Caco-2 (cell line): ENCODE data around the gene TMEM161A. TPM values are rescaled to one million over a fixed set of nuclear protein-coding genes. Genes with fewer than 3 reads are reported as not detected.
A peak's percentile ranks its signal among the peaks of the same experiment; 100 is the strongest.
"Not testable (repeated sequence)": the region's sequence is repeated elsewhere in the genome, so short reads cannot be mapped to it uniquely, and the experiment has no call there.

ENCODE experiments used
- BruUV-seq: library from RNA; stranded (reverse); fragments of 400-500 nt; replicated peaks from 2 replicates; lab custom pipeline; 2021; lab: Mats Ljungman, UMichigan
- CTCF ChIA-PET: fragments of 300-600 bp; sonication (Branson Sonifier 250); formaldehyde crosslinking; loops from one replicate; lab custom pipeline; 2022; ENCODE audit warnings: antibody characterized with exemption; lab: Charles Lee
- POLR2A ChIA-PET: fragments of 300-600 bp; sonication (Branson Sonifier 250); formaldehyde crosslinking; loops from one replicate; lab custom pipeline; 2022; ENCODE audit warnings: antibody characterized with exemption; lab: Charles Lee
- DNase-seq, 2 experiments: peaks; one replicate each; pipeline versions ENCODE4 v3.0.0 to v3.0.0-alpha.2; 2020 to 2022
- H3K27me3 ChIP-seq: replicated peaks from 2 replicates; pipeline ENCODE4 v1.6.0; 2011; ENCODE audit warnings: low read length; ENCODE audit not compliant: control insufficient read depth, insufficient read depth
- H3K36me3 ChIP-seq: 2 replicates; pipeline ENCODE4 v1.5.1; 2011; ENCODE audit warnings: low read length; ENCODE audit not compliant: control insufficient read depth, insufficient read depth
- H3K4me1 ChIP-seq: fragments of 250-450 bp; sonication (Bioruptor Pico); 2 replicates; pipeline ENCODE4 v1.5.1; 2020; ENCODE audit warnings: mild to moderate bottlenecking
- H3K4me3 ChIP-seq: 2 replicates; pipeline ENCODE4 v1.5.1; 2011; ENCODE audit warnings: low read depth, mild to moderate bottlenecking, control low read depth, low read length
- H3K9me3 ChIP-seq: fragments of 250-450 bp; sonication (Bioruptor Pico); 2 replicates; pipeline ENCODE4 v1.5.1; 2020; ENCODE audit warnings: mild to moderate bottlenecking, moderate library complexity
- H3K27ac Mint-ChIP-seq: one replicate; pipeline ENCODE4 v1.8.0; 2022; ENCODE audit warnings: mixed read lengths; ENCODE audit not compliant: unreplicated experiment
- H3K27me3 Mint-ChIP-seq: one replicate; pipeline ENCODE4 v1.8.0; 2022; ENCODE audit warnings: mixed read lengths; ENCODE audit not compliant: insufficient read depth, unreplicated experiment
- H3K36me3 Mint-ChIP-seq: one replicate; pipeline ENCODE4 v1.8.0; 2022; ENCODE audit warnings: mild to moderate bottlenecking, mixed read lengths; ENCODE audit not compliant: insufficient read depth, unreplicated experiment
- H3K4me1 Mint-ChIP-seq: one replicate; pipeline ENCODE4 v1.8.0; 2022; ENCODE audit warnings: low read depth, mixed read lengths; ENCODE audit not compliant: unreplicated experiment
- H3K4me3 Mint-ChIP-seq: one replicate; pipeline ENCODE4 v1.8.0; 2022; ENCODE audit warnings: mild to moderate bottlenecking, moderate library complexity, mixed read lengths; ENCODE audit not compliant: unreplicated experiment
- H3K9me3 Mint-ChIP-seq: one replicate; pipeline ENCODE4 v1.8.0; 2022; ENCODE audit warnings: mixed read lengths; ENCODE audit not compliant: unreplicated experiment
- intact Hi-C: fragments of 100-400 bp; cut with micrococcal nuclease; formaldehyde crosslinking; loops from one replicate; pipeline ENCODE4 v1.10.0; 2022; ENCODE audit not compliant: unreplicated experiment
- total RNA-seq: library from RNA; stranded (reverse); gene quantifications from 2 replicates; pipeline ENCODE4 v1.2.3, GENCODE V29; 2022
- TF ChIP-seq, protein P1 (sequence below), 2 experiments: fragments of 200-600 bp in 1 of 2; IDR thresholded peaks; 1 replicate in 1 of 2; 2 replicates in 1 of 2; pipeline versions ENCODE4 v1.5.1 to v1.8.0; 2011 to 2022; ENCODE audit warnings: antibody characterized with exemption in 1 of 2, control low read depth in 1 of 2, inconsistent platforms in 1 of 2, low read depth in 1 of 2, low read length in 1 of 2, mild to moderate bottlenecking in 1 of 2, moderate library complexity in 1 of 2; ENCODE audit not compliant: insufficient read depth in 1 of 2, severe bottlenecking in 1 of 2, unreplicated experiment in 1 of 2

The TMEM161A gene
- total RNA-seq, 1 experiment from 2014 or later: 36.9 TPM

DNA sequence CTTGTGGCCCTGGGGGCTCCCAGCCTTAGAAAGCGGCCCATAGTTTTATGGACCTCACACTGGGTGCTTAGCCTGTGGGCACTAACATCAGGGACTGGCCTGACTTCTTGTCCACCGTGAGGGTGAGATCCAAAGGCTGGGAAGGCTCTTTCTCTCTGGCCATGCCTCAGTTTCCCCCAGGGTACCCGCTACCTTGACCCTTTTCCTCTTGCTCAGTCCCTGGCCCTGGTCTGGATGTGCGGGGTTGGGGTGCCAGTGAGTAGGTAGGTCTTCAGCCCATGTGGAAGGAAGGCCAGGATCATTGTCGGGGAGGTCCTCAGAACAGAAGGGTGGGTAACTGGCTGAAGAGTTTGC, 1.6 kb upstream of the TMEM161A start:
- H3K4me3 Mint-ChIP-seq: no peak overlapping the region
- no peaks in the 10 kb centered on the region for H3K9me3 Mint-ChIP-seq
- no peak overlapping the region for H3K4me3 ChIP-seq
- no peaks in the 10 kb centered on the region for H3K9me3 ChIP-seq
- no peaks in the 10 kb centered on the region for H3K36me3 ChIP-seq
- no peaks in the 10 kb centered on the region for H3K27me3 ChIP-seq
- TF ChIP-seq, protein P1, sequence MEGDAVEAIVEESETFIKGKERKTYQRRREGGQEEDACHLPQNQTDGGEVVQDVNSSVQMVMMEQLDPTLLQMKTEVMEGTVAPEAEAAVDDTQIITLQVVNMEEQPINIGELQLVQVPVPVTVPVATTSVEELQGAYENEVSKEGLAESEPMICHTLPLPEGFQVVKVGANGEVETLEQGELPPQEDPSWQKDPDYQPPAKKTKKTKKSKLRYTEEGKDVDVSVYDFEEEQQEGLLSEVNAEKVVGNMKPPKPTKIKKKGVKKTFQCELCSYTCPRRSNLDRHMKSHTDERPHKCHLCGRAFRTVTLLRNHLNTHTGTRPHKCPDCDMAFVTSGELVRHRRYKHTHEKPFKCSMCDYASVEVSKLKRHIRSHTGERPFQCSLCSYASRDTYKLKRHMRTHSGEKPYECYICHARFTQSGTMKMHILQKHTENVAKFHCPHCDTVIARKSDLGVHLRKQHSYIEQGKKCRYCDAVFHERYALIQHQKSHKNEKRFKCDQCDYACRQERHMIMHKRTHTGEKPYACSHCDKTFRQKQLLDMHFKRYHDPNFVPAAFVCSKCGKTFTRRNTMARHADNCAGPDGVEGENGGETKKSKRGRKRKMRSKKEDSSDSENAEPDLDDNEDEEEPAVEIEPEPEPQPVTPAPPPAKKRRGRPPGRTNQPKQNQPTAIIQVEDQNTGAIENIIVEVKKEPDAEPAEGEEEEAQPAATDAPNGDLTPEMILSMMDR (IDR thresholded peaks at IDR 0.05; ENCODE audit: insufficient read depth in 1 of 2, low read depth in 1 of 2, low read length in 1 of 2, severe bottlenecking in 1 of 2, unreplicated experiment in 1 of 2): no peak
- no peaks in the 10 kb centered on the region for H3K4me1 ChIP-seq
- peaks cover 11% of the 10 kb centered on the region for H3K36me3 Mint-ChIP-seq
- ChIA-PET CTCF (no interaction called here), POLR2A (no interaction called here)
- no peaks in the 10 kb centered on the region for H3K27me3 Mint-ChIP-seq
- DNase-seq: no peak
- intact Hi-C loops: loop anchor here (1.0 to 5.0 kb wide), 4 partner anchors 32 to 144 kb away; partner anchors contain the start of genes MEF2B and SLC25A42
- no peak overlapping the region for H3K27ac Mint-ChIP-seq
- no TSS peak for BruUV-seq
- H3K4me1 Mint-ChIP-seq: no peaks in the 10 kb centered on the region

DNA sequence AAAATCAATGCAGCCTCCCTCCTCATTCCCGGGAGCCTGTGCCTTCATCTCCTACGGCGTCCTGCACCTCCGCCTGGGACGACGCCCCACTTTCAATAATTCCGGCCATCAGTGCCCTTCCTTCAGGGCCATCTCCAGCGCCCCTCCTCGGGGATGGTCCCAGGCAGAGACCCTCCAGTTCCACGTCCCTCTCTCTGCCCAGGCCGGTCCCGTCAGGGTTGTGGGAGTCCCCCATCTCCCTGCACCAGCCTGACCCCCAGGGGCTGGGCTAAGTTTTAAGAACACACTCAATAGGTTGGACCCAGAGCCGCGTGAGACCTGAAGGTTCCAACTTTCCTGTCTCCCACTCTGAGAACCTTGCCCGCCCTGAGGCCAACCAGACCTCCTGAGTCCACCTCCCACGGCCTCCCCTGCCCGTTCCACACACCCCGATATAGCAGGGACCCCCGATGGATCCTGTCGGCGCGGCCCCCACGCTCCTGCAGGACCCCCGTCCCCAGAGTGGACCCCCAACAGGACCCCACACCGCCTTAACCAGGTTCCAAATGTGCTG, 646 bp downstream of the TMEM161A start:
- H3K4me3 Mint-ChIP-seq: peak overlapping the region; percentile 97
- H3K36me3 Mint-ChIP-seq: peaks cover 11% of the 10 kb centered on the region
- TF ChIP-seq, protein P1 (IDR thresholded peaks at IDR 0.05; ENCODE audit: insufficient read depth in 1 of 2, low read depth in 1 of 2, low read length in 1 of 2, severe bottlenecking in 1 of 2, unreplicated experiment in 1 of 2): no peak
- peak overlapping the region; percentile 87 for H3K4me3 ChIP-seq
- no peaks in the 10 kb centered on the region for H3K9me3 Mint-ChIP-seq
- BruUV-seq: TSS peak; percentile 53
- no peaks in the 10 kb centered on the region for H3K27me3 Mint-ChIP-seq
- H3K4me1 Mint-ChIP-seq: no peaks in the 10 kb centered on the region
- H3K4me1 ChIP-seq: no peaks in the 10 kb centered on the region
- DNase-seq: no peak
- ChIA-PET CTCF (interaction anchor here (0.6 kb wide), 1 partner anchor 8 kb away, joined by 3 read pairs; no protein-coding TSS in a partner anchor), POLR2A (interaction anchor here (0.6 kb wide), 1 partner anchor 72 kb away, joined by 3 read pairs; no protein-coding TSS in a partner anchor)
- H3K36me3 ChIP-seq: no peaks in the 10 kb centered on the region
- intact Hi-C loops: loop anchor here (1.0 to 5.0 kb wide), 4 partner anchors 35 to 84 kb away; partner anchors contain the start of genes MEF2B and SLC25A42
- H3K9me3 ChIP-seq: peaks cover 4% of the 10 kb centered on the region; the same call in 1 of the 2 replicates
- no peaks in the 10 kb centered on the region for H3K27me3 ChIP-seq
- peak overlapping the region; percentile 97 for H3K27ac Mint-ChIP-seq

DNA sequence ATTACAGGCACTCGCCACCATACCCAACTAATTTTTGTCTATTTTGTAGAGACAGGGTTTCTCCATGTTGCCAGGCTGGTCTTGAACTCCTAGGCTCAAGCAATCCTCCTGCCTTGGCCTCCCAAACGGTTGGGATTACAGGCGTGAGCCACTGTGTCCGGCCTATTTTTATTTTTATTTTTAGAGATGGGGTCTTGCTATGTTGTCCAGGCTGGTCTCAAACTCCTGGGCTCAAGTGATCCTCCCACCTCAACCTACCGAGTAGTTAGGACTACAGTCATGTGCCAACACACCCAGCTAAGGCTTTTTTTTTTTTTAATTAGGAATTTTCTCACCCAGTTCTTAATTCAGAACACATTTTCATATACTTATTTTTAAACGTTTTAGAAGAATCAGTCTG, 2.6 kb downstream of the TMEM161A start:
- CTCF ChIA-PET, BruUV-seq, H3K27me3 ChIP-seq, H3K4me3 ChIP-seq, H3K9me3 Mint-ChIP-seq, H3K27me3 Mint-ChIP-seq, H3K4me3 Mint-ChIP-seq, H3K4me1 Mint-ChIP-seq, POLR2A ChIA-PET, DNase-seq, H3K4me1 ChIP-seq, H3K27ac Mint-ChIP-seq, H3K36me3 ChIP-seq: not testable (repeated sequence)
- intact Hi-C loops: loop anchor here (5.0 kb wide), 1 partner anchor 37 kb away; the partner anchor contains the start of gene MEF2B
- H3K36me3 Mint-ChIP-seq: peaks cover 11% of the 10 kb centered on the region
- peaks cover 21% of the 10 kb centered on the region for H3K9me3 ChIP-seq
